Keratinocyte (primary cell): ENCODE measurements around the gene PAX2. TPM values are rescaled to one million over a fixed set of nuclear protein-coding genes. Genes with fewer than 3 reads are reported as not detected.

Experiments
- DNase-seq: peaks from one replicate; pipeline ENCODE4 v3.0.0-alpha.2; 2011; ENCODE audit warnings: low read depth, missing footprints, low spot score
- FAIRE-seq: peaks from 2 replicates; lab custom pipeline; 2011; peaks lifted over from hg19 to GRCh38; lab: Jason Lieb, UNC
- H2AFZ ChIP-seq: 2 replicates; pipeline ENCODE4 v1.6.0; 2012; ENCODE audit warnings: low read length, control low read depth, inconsistent platforms; ENCODE audit not compliant: control insufficient read depth
- H3K27ac ChIP-seq: 2 replicates; pipeline ENCODE4 v1.5.1; 2011; ENCODE audit warnings: low read length; ENCODE audit not compliant: control insufficient read depth, insufficient read depth
- H3K27me3 ChIP-seq: 3 replicates; pipeline ENCODE4 v1.6.0; 2011; ENCODE audit warnings: low read length; ENCODE audit not compliant: control insufficient read depth, insufficient read depth; ENCODE audit errors: extremely low read depth
- H3K36me3 ChIP-seq, 2 experiments: 2 replicates in 1 of 2; 3 replicates in 1 of 2; pipeline ENCODE4 v1.5.1; 2011; ENCODE audit warnings: low read length in 2 of 2, mild to moderate bottlenecking in 1 of 2; ENCODE audit not compliant: control insufficient read depth in 2 of 2, insufficient read depth in 2 of 2; ENCODE audit errors: extremely low read depth in 1 of 2
- H3K4me1 ChIP-seq: 3 replicates; pipeline ENCODE4 v1.5.1; 2011; ENCODE audit warnings: low read length; ENCODE audit not compliant: control insufficient read depth, insufficient read depth; ENCODE audit errors: extremely low read depth
- H3K4me2 ChIP-seq: 3 replicates; pipeline ENCODE4 v1.6.0; 2011; ENCODE audit warnings: low read depth, low read length; ENCODE audit not compliant: control insufficient read depth, insufficient read depth; ENCODE audit errors: extremely low read depth
- H3K4me3 ChIP-seq, 3 experiments: fragments of 200-600 bp in 1 of 3; sonication (generic) in 1 of 3; 2 replicates in 2 of 3; 3 replicates in 1 of 3; pipeline ENCODE4 v1.5.1; 2011 to 2016; ENCODE audit warnings: low read length in 3 of 3, mild to moderate bottlenecking in 3 of 3, control low read depth in 2 of 3, inconsistent platforms in 1 of 3, low read depth in 1 of 3, mixed read lengths in 1 of 3, mixed run types in 1 of 3, moderate library complexity in 1 of 3; ENCODE audit not compliant: control insufficient read depth in 2 of 3, insufficient read depth in 2 of 3; ENCODE audit errors: extremely low read depth in 1 of 3
- H3K79me2 ChIP-seq: 2 replicates; pipeline ENCODE4 v1.6.0; 2012; ENCODE audit warnings: low read length; ENCODE audit not compliant: control insufficient read depth, insufficient read depth
- H3K9ac ChIP-seq: 3 replicates; pipeline ENCODE4 v1.6.0; 2011; ENCODE audit warnings: low read length; ENCODE audit not compliant: control insufficient read depth, insufficient read depth; ENCODE audit errors: extremely low read depth
- H3K9me1 ChIP-seq: 3 replicates; pipeline ENCODE4 v1.6.0; 2011; ENCODE audit warnings: low read length; ENCODE audit not compliant: control insufficient read depth, insufficient read depth; ENCODE audit errors: extremely low read depth
- H3K9me3 ChIP-seq: 2 replicates; pipeline ENCODE4 v1.5.1; 2012; ENCODE audit warnings: low read depth, low read length; ENCODE audit not compliant: control insufficient read depth
- H4K20me1 ChIP-seq: 3 replicates; pipeline ENCODE4 v1.6.0; 2011; ENCODE audit warnings: low read length; ENCODE audit not compliant: control insufficient read depth, insufficient read depth; ENCODE audit errors: extremely low read depth
- CTCF ChIP-seq, 3 experiments: IDR thresholded peaks in 1 of 3; conservative IDR thresholded peaks in 1 of 3; optimal IDR thresholded peaks in 1 of 3; 2 replicates in 2 of 3; 3 replicates in 1 of 3; pipeline versions ENCODE3 to v1.5.1; 2011; ENCODE audit warnings: low read length in 3 of 3, mild to moderate bottlenecking in 3 of 3, moderate library complexity in 2 of 3, control low read depth in 1 of 3, inconsistent platforms in 1 of 3; ENCODE audit not compliant: insufficient read depth in 2 of 3; ENCODE audit errors: extremely low read depth in 1 of 3
- EZH2 ChIP-seq: IDR thresholded peaks from one replicate; pipeline ENCODE4 v1.6.1; 2012; ENCODE audit warnings: inconsistent platforms, mild to moderate bottlenecking, low read length, moderate library complexity
- dilution Hi-C: fragments of 300-500 bp; cut with MboI; formaldehyde crosslinking; loops from one replicate; pipeline ENCODE4 v1.7.0; 2020; ENCODE audit warnings: low sequenced_read_pairs; ENCODE audit not compliant: extremely low pct_ligation_motif_present
- polyA plus RNA-seq, 5 experiments: library from polyadenylated mRNA; depleted of rRNA in 3 of 5; stranded (reverse) in 3 of 5; stranded (forward) in 1 of 5; unstranded in 1 of 5; fragments of >200 nt; gene quantifications; 1 replicate in 1 of 5; 2 replicates in 3 of 5; 3 replicates in 1 of 5; pipeline versions ENCODE4 v1.2.1 to v1.2.3, GENCODE V29; 2011 to 2012; ENCODE audit warnings: missing spikeins in 2 of 5, low read depth in 1 of 5, low replicate concordance in 1 of 5

Gene PAX2
- polyA plus RNA-seq, 1 donor (not counting 4 experiments of a cell fraction or from before 2014, with no cell fraction given) = not detected

- peaks cover 56% of the 10 kb centered on the region for H3K27me3 ChIP-seq
- no peak overlapping the region for H3K9ac ChIP-seq
- no peak overlapping the region for H3K4me2 ChIP-seq
- no peaks in the 10 kb centered on the region for H3K9me1 ChIP-seq
- H3K4me1 ChIP-seq = no peaks in the 10 kb centered on the region
- H3K4me3 ChIP-seq = no peak overlapping the region
- H3K36me3 ChIP-seq = no peaks in the 10 kb centered on the region
- no peak overlapping the region for H3K27ac ChIP-seq
- dilution Hi-C loops = no loop called here
- no peaks in the 10 kb centered on the region for H3K79me2 ChIP-seq
- H3K9me3 ChIP-seq = no peaks in the 10 kb centered on the region
- H2AFZ ChIP-seq = no peak overlapping the region
- FAIRE-seq (no peak), DNase-seq (no peak)
- no peaks in the 10 kb centered on the region for H4K20me1 ChIP-seq
- TF ChIP-seq EZH2 (no peak), CTCF (optimal IDR thresholded peaks at IDR 0.05 in 1 of 3, IDR thresholded peaks at IDR 0.05 in 1 of 3, conservative IDR thresholded peaks at IDR 0.05 in 1 of 3; ENCODE audit: extremely low read depth in 1 of 3, insufficient read depth in 2 of 3, low read length in 3 of 3) (no peak)
These were observed 27.1 kb upstream of the PAX2 start for GRCh38 chr10:100718197-100718742.

GRCh38 chr10:100723180-100723579 is 22.2 kb upstream of the PAX2 start:
- Histone ChIP-seq H3K9me3 (no peaks in the 10 kb centered on the region), H3K9ac (no peak overlapping the region), H3K27ac (no peak overlapping the region), H3K4me3 (no peak overlapping the region), H4K20me1 (no peaks in the 10 kb centered on the region), H3K36me3 (no peaks in the 10 kb centered on the region), H3K79me2 (no peaks in the 10 kb centered on the region), H3K4me2 (no peak overlapping the region), H3K27me3 (peaks cover 68% of the 10 kb centered on the region), H3K9me1 (no peaks in the 10 kb centered on the region), H2AFZ (no peak overlapping the region), H3K4me1 (no peaks in the 10 kb centered on the region)
- DNase-seq = no peak
- dilution Hi-C loops = no loop called here
- no peak for FAIRE-seq
- no peak for TF ChIP-seq CTCF (optimal IDR thresholded peaks at IDR 0.05 in 1 of 3, IDR thresholded peaks at IDR 0.05 in 1 of 3, conservative IDR thresholded peaks at IDR 0.05 in 1 of 3; ENCODE audit: extremely low read depth in 1 of 3, insufficient read depth in 2 of 3, low read length in 3 of 3)
- TF ChIP-seq EZH2 = peak; percentile 56
